Esophagus muscularis mucosa (tissue), 4 donors: ENCODE measurements around the gene RYR1.

Experiments used
- EP300 ChIP-seq: sonication (generic); formaldehyde crosslinking; IDR thresholded peaks from one replicate; pipeline ENCODE4 v1.6.1; 2017; ENCODE audit warnings: antibody characterized with exemption
- POLR2A ChIP-seq: fragments of 450-650 bp; IDR thresholded peaks from one replicate; pipeline ENCODE4 v1.6.1; 2017; ENCODE audit warnings: antibody characterized with exemption, moderate library complexity, mild to moderate bottlenecking, low read depth
- TF ChIP-seq, protein P1 (sequence below), 3 experiments: fragments of 200-600 bp in 2 of 3; fragments of 450-650 bp in 1 of 3; sonication (generic) in 2 of 3; IDR thresholded peaks; one replicate each; pipeline ENCODE4 v1.5.1; 2017 to 2019; ENCODE audit warnings: antibody characterized with exemption in 3 of 3, mild to moderate bottlenecking in 2 of 3, moderate library complexity in 1 of 3

DNA sequence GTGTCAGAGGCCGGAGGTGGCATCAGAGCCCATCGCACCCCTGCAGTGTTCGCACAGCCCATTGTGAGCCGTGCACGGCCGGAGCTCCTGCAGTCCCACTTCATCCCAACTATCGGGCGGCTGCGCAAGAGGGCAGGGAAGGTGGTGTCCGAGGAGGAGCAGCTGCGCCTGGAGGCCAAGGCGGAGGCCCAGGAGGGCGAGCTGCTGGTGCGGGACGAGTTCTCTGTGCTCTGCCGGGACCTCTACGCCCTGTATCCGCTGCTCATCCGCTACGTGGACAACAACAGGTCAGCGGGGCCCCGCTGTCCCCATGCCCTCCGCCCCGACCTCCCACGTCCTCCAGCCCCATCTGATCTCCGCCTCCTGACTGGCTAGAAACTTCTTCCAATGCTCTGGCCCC lies 85.7 kb downstream of the RYR1 start:
- TF ChIP-seq, protein P1, sequence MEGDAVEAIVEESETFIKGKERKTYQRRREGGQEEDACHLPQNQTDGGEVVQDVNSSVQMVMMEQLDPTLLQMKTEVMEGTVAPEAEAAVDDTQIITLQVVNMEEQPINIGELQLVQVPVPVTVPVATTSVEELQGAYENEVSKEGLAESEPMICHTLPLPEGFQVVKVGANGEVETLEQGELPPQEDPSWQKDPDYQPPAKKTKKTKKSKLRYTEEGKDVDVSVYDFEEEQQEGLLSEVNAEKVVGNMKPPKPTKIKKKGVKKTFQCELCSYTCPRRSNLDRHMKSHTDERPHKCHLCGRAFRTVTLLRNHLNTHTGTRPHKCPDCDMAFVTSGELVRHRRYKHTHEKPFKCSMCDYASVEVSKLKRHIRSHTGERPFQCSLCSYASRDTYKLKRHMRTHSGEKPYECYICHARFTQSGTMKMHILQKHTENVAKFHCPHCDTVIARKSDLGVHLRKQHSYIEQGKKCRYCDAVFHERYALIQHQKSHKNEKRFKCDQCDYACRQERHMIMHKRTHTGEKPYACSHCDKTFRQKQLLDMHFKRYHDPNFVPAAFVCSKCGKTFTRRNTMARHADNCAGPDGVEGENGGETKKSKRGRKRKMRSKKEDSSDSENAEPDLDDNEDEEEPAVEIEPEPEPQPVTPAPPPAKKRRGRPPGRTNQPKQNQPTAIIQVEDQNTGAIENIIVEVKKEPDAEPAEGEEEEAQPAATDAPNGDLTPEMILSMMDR (IDR thresholded peaks at IDR 0.05), result no peak
- no peak for TF ChIP-seq EP300
- no peak for TF ChIP-seq POLR2A
